Inferior parietal cortex (tissue), 1 donor: ENCODE measurements around the gene TNFAIP8L2.

ENCODE experiments used
- DNase-seq: peaks from one replicate; pipeline ENCODE4 v3.0.0-alpha.2; 2016; ENCODE audit errors: extremely low spot score

Gene TNFAIP8L2

GRCh38 chr1:151156515-151156819 lies at the start of gene TNFAIP8L2:
TNFAIP8L2 (plus strand) TSS chr1:151156649; CDS start chr1:151158698, 2,049 bp downstream.
- no peak for DNase-seq

GRCh38 chr1:151106894-151107293 lies 49.6 kb upstream of the TNFAIP8L2 start:
- no peak for DNase-seq

GRCh38 chr1:151108331-151108730 lies 48.1 kb upstream of the TNFAIP8L2 start:
- no peak for DNase-seq

GRCh38 chr1:151113877-151114276 lies 42.6 kb upstream of the TNFAIP8L2 start:
- DNase-seq: no peak

- no peak for DNase-seq
Measured at GRCh38 chr1:151124763-151125403, 31.6 kb upstream of the TNFAIP8L2 start.

- no peak for DNase-seq
Measured at GRCh38 chr1:151128800-151129199, 27.6 kb upstream of the TNFAIP8L2 start.

GRCh38 chr1:151130987-151131586 lies 25.4 kb upstream of the TNFAIP8L2 start:
- peak; percentile 66 for DNase-seq

GRCh38 chr1:151131701-151132334 lies 24.6 kb upstream of the TNFAIP8L2 start:
- no peak for DNase-seq

GRCh38 chr1:151132335-151133017 lies 24.0 kb upstream of the TNFAIP8L2 start:
- DNase-seq: no peak

- no peak for DNase-seq
Measured at GRCh38 chr1:151133018-151133806, 23.2 kb upstream of the TNFAIP8L2 start.

- DNase-seq: no peak
Measured at GRCh38 chr1:151134396-151134795, 22.1 kb upstream of the TNFAIP8L2 start.

GRCh38 chr1:151134991-151135390 lies 21.5 kb upstream of the TNFAIP8L2 start:
- DNase-seq: no peak

GRCh38 chr1:151135433-151136385 lies 20.7 kb upstream of the TNFAIP8L2 start:
- DNase-seq: no peak

- no peak for DNase-seq
Measured at GRCh38 chr1:151137789-151138188, 18.7 kb upstream of the TNFAIP8L2 start.

GRCh38 chr1:151142411-151143056 lies 13.9 kb upstream of the TNFAIP8L2 start:
- no peak for DNase-seq

GRCh38 chr1:151143057-151143435 lies 13.4 kb upstream of the TNFAIP8L2 start:
- no peak for DNase-seq

- DNase-seq: no peak
Measured at GRCh38 chr1:151143986-151144385, 12.5 kb upstream of the TNFAIP8L2 start.

GRCh38 chr1:151144474-151145303 lies 11.8 kb upstream of the TNFAIP8L2 start:
- DNase-seq: no peak

GRCh38 chr1:151145304-151146071 lies 11.0 kb upstream of the TNFAIP8L2 start:
- DNase-seq: peak; percentile 25
